SK-MEL-5 (cell line): ENCODE measurements around the gene RAB6A. TPM values are rescaled to one million over a fixed set of nuclear protein-coding genes. Genes with fewer than 3 reads are reported as not detected.
A peak's percentile ranks its signal among the peaks of the same experiment; 100 is the strongest.
"Not testable (repeated sequence)": the region's sequence is repeated elsewhere in the genome, so short reads cannot be mapped to it uniquely, and the experiment has no call there.

Source experiments
- DNase-seq: peaks from one replicate; pipeline ENCODE4 v3.0.0-alpha.2; 2016; ENCODE audit warnings: low read depth, low spot score
- in situ Hi-C: cut with HindIII; loops from 2 replicates; pipeline ENCODE4 v1.10.0; 2016; ENCODE audit warnings: low sequenced_read_pairs, high pct_unique_total_duplicates, low pct_unique_long_range_greater_than_20kb
- total RNA-seq: library from RNA; depleted of rRNA; stranded (reverse); fragments of >200 nt; shearing (Covaris generic); gene quantifications from 2 replicates; pipeline ENCODE4 v1.2.3, GENCODE V29; 2014

The RAB6A gene
- total RNA-seq, 1 experiment from 2014 or later, result 78.3 TPM

GRCh38 chr11:73746701-73747100 lies 14.2 kb downstream of the RAB6A start:
- in situ Hi-C loops, result no loop called here
- DNase-seq, result no peak

- DNase-seq, result no peak
- in situ Hi-C loops, result no loop called here
These were observed 17.8 kb downstream of the RAB6A start for GRCh38 chr11:73743045-73743444.

GRCh38 chr11:73735959-73736358 lies 24.9 kb downstream of the RAB6A start:
- DNase-seq, in situ Hi-C loops: not testable (repeated sequence)

- DNase-seq, result no peak
- in situ Hi-C loops, result no loop called here
These were observed 25.9 kb downstream of the RAB6A start for GRCh38 chr11:73734993-73735392.

- in situ Hi-C loops, result not testable (repeated sequence)
These were observed 26.9 kb downstream of the RAB6A start for GRCh38 chr11:73734011-73734410.

GRCh38 chr11:73732936-73733335 lies 27.9 kb downstream of the RAB6A start:
- in situ Hi-C loops, DNase-seq: not testable (repeated sequence)

More at GRCh38 chr11:73734011-73734410, 26.9 kb downstream of the RAB6A start:
- DNase-seq, result not testable (repeated sequence)

GRCh38 chr11:73729594-73730206 lies 31.2 kb downstream of the RAB6A start:
- in situ Hi-C loops, result no loop called here
- DNase-seq, result peak; percentile 80

- no peak for DNase-seq
- in situ Hi-C loops, result no loop called here
These were observed 32.9 kb downstream of the RAB6A start for GRCh38 chr11:73728000-73728399.

GRCh38 chr11:73726825-73727224 lies 34.0 kb downstream of the RAB6A start:
- in situ Hi-C loops, result no loop called here
- no peak for DNase-seq

GRCh38 chr11:73717136-73717535 lies 43.7 kb downstream of the RAB6A start:
- in situ Hi-C loops, result no loop called here
- DNase-seq, result no peak

GRCh38 chr11:73716153-73717056 lies 44.5 kb downstream of the RAB6A start:
- DNase-seq, result no peak
- in situ Hi-C loops, result no loop called here

- in situ Hi-C loops, result no loop called here
- DNase-seq, result no peak
These were observed 45.3 kb downstream of the RAB6A start for GRCh38 chr11:73715541-73715940.

GRCh38 chr11:73710964-73711363 lies 49.9 kb downstream of the RAB6A start:
- in situ Hi-C loops, result no loop called here
- DNase-seq, result no peak

- no peak for DNase-seq
- in situ Hi-C loops, result no loop called here
These were observed 55.8 kb downstream of the RAB6A start for GRCh38 chr11:73705053-73705452.

GRCh38 chr11:73693899-73694525 lies 66.9 kb downstream of the RAB6A start:
- no peak for DNase-seq
- in situ Hi-C loops, result loop anchor here (10.0 kb wide), 1 partner anchor 159 kb away; no protein-coding TSS in a partner anchor

- in situ Hi-C loops, result no loop called here
- no peak for DNase-seq
These were observed 80.2 kb downstream of the RAB6A start for GRCh38 chr11:73680687-73681086.

GRCh38 chr11:73676552-73676951 lies 84.3 kb downstream of the RAB6A start:
- in situ Hi-C loops, DNase-seq: not testable (repeated sequence)

- DNase-seq, result no peak
- in situ Hi-C loops, result no loop called here
These were observed 89.2 kb downstream of the RAB6A start for GRCh38 chr11:73671701-73672100.
